Mesenchymal stem cell (in vitro differentiated cells and primary cell): Measurements from ENCODE around the gene SLIT3.

ENCODE experiments used
- DNase-seq: peaks from one replicate; pipeline ENCODE4 v3.0.0-alpha.2; 2013
- H2AFZ ChIP-seq: one replicate; pipeline ENCODE4 v1.6.1; 2013; ENCODE audit warnings: low read depth, mild to moderate bottlenecking, control low read depth, inconsistent platforms, low read length, moderate library complexity
- H2AK5ac ChIP-seq: 2 replicates; pipeline ENCODE4 v1.6.1; 2013; ENCODE audit warnings: low read length, moderate library complexity, mild to moderate bottlenecking, inconsistent platforms; ENCODE audit not compliant: severe bottlenecking
- H2BK120ac ChIP-seq: one replicate; pipeline ENCODE4 v1.6.1; 2013; ENCODE audit warnings: low read depth, mild to moderate bottlenecking, inconsistent platforms, low read length, moderate library complexity
- H2BK12ac ChIP-seq, 2 experiments: one replicate each; pipeline ENCODE4 v1.6.1; 2013; ENCODE audit warnings: inconsistent platforms in 2 of 2, low read length in 2 of 2, mild to moderate bottlenecking in 2 of 2, moderate library complexity in 2 of 2, control low read depth in 1 of 2
- H2BK15ac ChIP-seq: one replicate; pipeline ENCODE4 v1.6.1; 2013; ENCODE audit warnings: mild to moderate bottlenecking, low read depth, inconsistent platforms; ENCODE audit not compliant: poor library complexity, severe bottlenecking
- H2BK5ac ChIP-seq: 2 replicates; pipeline ENCODE4 v1.6.1; 2013; ENCODE audit warnings: low read depth, mild to moderate bottlenecking, low read length, control low read depth, inconsistent platforms; ENCODE audit not compliant: poor library complexity, severe bottlenecking
- H3K14ac ChIP-seq, 2 experiments: one replicate each; pipeline ENCODE4 v1.6.1; 2013; ENCODE audit warnings: inconsistent platforms in 2 of 2, low read length in 2 of 2, control low read depth in 1 of 2, mild to moderate bottlenecking in 1 of 2, moderate library complexity in 1 of 2
- H3K18ac ChIP-seq, 2 experiments: one replicate each; pipeline ENCODE4 v1.6.1; 2013; ENCODE audit warnings: inconsistent platforms in 2 of 2, low read length in 2 of 2, control low read depth in 1 of 2, low read depth in 1 of 2, mild to moderate bottlenecking in 1 of 2
- H3K23ac ChIP-seq, 2 experiments: one replicate each; pipeline ENCODE4 v1.6.1; 2013; ENCODE audit warnings: inconsistent platforms in 2 of 2, low read length in 2 of 2, mild to moderate bottlenecking in 2 of 2, moderate library complexity in 2 of 2, control low read depth in 1 of 2
- H3K27ac ChIP-seq: 2 replicates; pipeline ENCODE4 v1.5.1; 2013; ENCODE audit warnings: mild to moderate bottlenecking, moderate library complexity, low read length, control low read depth, inconsistent platforms; ENCODE audit not compliant: poor library complexity, severe bottlenecking
- H3K27me3 ChIP-seq, 2 experiments: 2 replicates each; pipeline versions ENCODE4 v1.6.1 to v1.7.0; 2013; ENCODE audit warnings: low read length in 2 of 2, mild to moderate bottlenecking in 2 of 2, moderate library complexity in 2 of 2, control low read depth in 1 of 2, inconsistent platforms in 1 of 2; ENCODE audit not compliant: control insufficient read depth in 1 of 2, insufficient read depth in 1 of 2
- H3K36me3 ChIP-seq, 2 experiments: 2 replicates each; pipeline versions ENCODE4 v1.6.1 to v1.7.0; 2013; ENCODE audit warnings: low read length in 2 of 2, control low read depth in 1 of 2, inconsistent platforms in 1 of 2, low read depth in 1 of 2, mild to moderate bottlenecking in 1 of 2; ENCODE audit not compliant: insufficient read depth in 2 of 2, control insufficient read depth in 1 of 2
- H3K4ac ChIP-seq, 2 experiments: one replicate each; pipeline ENCODE4 v1.6.1; 2013; ENCODE audit warnings: inconsistent platforms in 2 of 2, low read length in 2 of 2, mild to moderate bottlenecking in 2 of 2, moderate library complexity in 2 of 2, control low read depth in 1 of 2, low read depth in 1 of 2
- H3K4me1 ChIP-seq: 2 replicates; pipeline ENCODE4 v1.6.1; 2013; ENCODE audit warnings: low read depth, low read length, control low read depth; ENCODE audit not compliant: control insufficient read depth, insufficient read depth
- H3K4me2 ChIP-seq: 2 replicates; pipeline ENCODE4 v1.6.1; 2013; ENCODE audit warnings: low read length, mild to moderate bottlenecking, inconsistent platforms; ENCODE audit not compliant: poor library complexity, severe bottlenecking
- H3K4me3 ChIP-seq, 2 experiments: 2 replicates each; pipeline versions ENCODE4 v1.5.1 to v1.7.0; 2013; ENCODE audit warnings: low read length in 2 of 2, mild to moderate bottlenecking in 2 of 2, control low read depth in 1 of 2, low read depth in 1 of 2; ENCODE audit not compliant: insufficient read depth in 1 of 2
- H3K79me1 ChIP-seq: replicated peaks from 2 replicates; pipeline ENCODE4 v1.6.1; 2013; ENCODE audit warnings: mild to moderate bottlenecking, control low read depth, low read length, inconsistent platforms; ENCODE audit not compliant: poor library complexity, severe bottlenecking
- H3K9ac ChIP-seq: 2 replicates; pipeline ENCODE4 v1.7.0; 2013; ENCODE audit warnings: mild to moderate bottlenecking, low read length, moderate library complexity
- H3K9me3 ChIP-seq: 2 replicates; pipeline ENCODE4 v1.7.0; 2013; ENCODE audit warnings: mild to moderate bottlenecking, low read length; ENCODE audit not compliant: control insufficient read depth
- H4K8ac ChIP-seq: one replicate; pipeline ENCODE4 v1.6.1; 2013; ENCODE audit warnings: inconsistent platforms, mild to moderate bottlenecking, low read length, moderate library complexity
- H4K91ac ChIP-seq: one replicate; pipeline ENCODE4 v1.6.1; 2013; ENCODE audit warnings: mild to moderate bottlenecking, low read length, inconsistent platforms
- whole genome bisulfite sequencing: methylation state at CpG from one replicate; pipeline ENCODE4 v1.1.7; 2013; ENCODE audit warnings: mixed read lengths; 5-methylcytosine and 5-hydroxymethylcytosine counted together

Gene SLIT3

DNA sequence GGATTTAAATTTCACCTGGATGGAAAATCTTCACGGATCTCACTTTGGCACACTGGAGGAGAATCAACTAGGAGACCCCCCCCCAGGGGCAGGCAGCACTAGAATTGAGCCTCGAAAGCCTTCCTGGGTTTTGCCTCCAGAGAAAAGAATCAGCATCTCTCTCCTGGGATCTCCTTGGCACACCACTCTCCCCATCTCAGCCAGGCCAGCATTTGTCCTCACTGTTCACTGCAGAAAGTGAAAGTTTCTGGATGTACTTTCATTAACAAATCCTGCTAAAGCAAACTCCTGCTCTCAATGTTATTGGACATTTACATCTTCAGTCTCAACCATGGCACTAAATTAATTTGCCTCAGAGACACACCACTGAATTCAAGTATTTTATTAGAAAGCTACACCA lies 312.2 kb downstream of the SLIT3 start:
- Histone ChIP-seq H3K4me2 (no peak overlapping the region), H3K4ac (no peak overlapping the region), H3K14ac (no peak overlapping the region), H2AK5ac (no peak overlapping the region), H3K9ac (peak overlapping the region; percentile 19), H3K4me1 (no peaks in the 10 kb centered on the region), H3K79me1 (no peaks in the 10 kb centered on the region), H2BK12ac (no peak overlapping the region), H2BK120ac (no peak overlapping the region), H3K27ac (no peak overlapping the region), H3K23ac (no peak overlapping the region), H2AFZ (no peak overlapping the region), H2BK5ac (no peak overlapping the region), H3K36me3 (peaks cover 0 to 6% of the 10 kb centered on the region in 2 experiments), H3K27me3 (peaks cover 0 to 33% of the 10 kb centered on the region in 2 experiments), H4K8ac (no peak overlapping the region), H4K91ac (no peak overlapping the region), H3K9me3 (no peaks in the 10 kb centered on the region), H3K18ac (no peak overlapping the region), H3K4me3 (no peak overlapping the region), H2BK15ac (no peak overlapping the region)
- WGBS = 88% methylated on average over 2 of the region's 2 CpGs
- DNase-seq = no peak

DNA sequence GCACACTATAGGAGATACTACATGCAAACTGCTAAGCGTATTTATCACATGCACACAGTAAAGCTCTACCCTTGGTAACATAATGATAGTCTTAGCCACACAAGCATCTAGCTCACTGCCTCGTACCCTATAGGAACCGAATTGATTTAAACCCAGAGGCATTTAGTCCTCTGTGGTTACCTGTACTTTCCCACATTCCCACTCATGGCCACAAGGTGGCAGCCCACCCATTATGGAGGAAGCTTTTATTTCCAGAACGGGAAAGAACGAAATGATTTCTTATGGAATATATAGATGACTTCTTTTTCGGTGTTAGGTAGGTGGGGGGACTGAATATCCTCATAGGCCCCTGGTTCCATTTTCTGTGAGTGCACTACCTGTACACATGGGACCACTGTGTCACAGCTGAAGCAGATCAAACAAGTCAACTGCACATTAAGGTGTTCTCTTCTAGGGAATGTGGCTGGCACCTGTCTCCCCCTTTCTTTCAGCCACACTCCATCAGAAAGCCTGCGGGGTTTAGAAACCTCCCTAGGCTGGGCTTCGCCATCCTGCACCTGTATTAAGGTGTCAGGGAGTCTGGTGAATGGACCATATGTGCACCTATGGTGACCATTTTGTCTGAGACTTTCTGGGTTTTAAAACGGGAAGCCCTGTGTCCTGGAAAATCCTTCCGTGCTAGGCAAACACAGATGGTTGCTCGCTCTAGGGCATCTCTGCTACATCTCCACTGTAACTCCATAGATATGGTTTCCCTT lies 313.2 kb downstream of the SLIT3 start:
- H3K27ac ChIP-seq = no peak overlapping the region
- H3K9ac ChIP-seq = no peak overlapping the region
- H3K4me2 ChIP-seq = no peak overlapping the region
- no peak overlapping the region for H2BK120ac ChIP-seq
- H4K91ac ChIP-seq = no peak overlapping the region
- no peak overlapping the region for H3K18ac ChIP-seq
- H3K27me3 ChIP-seq = peaks cover 0 to 28% of the 10 kb centered on the region in 2 experiments
- H3K4me1 ChIP-seq = no peaks in the 10 kb centered on the region
- H2AK5ac ChIP-seq = no peak overlapping the region
- H3K14ac ChIP-seq = no peak overlapping the region
- peaks cover 0 to 3% of the 10 kb centered on the region in 2 experiments for H3K36me3 ChIP-seq
- H3K9me3 ChIP-seq = no peaks in the 10 kb centered on the region
- H2BK12ac ChIP-seq = no peak overlapping the region
- no peak overlapping the region for H2BK15ac ChIP-seq
- no peak overlapping the region for H2BK5ac ChIP-seq
- no peaks in the 10 kb centered on the region for H3K79me1 ChIP-seq
- DNase-seq = peak; percentile 61
- no peak overlapping the region for H3K4me3 ChIP-seq
- no peak overlapping the region for H4K8ac ChIP-seq
- H3K4ac ChIP-seq = no peak overlapping the region
- H3K23ac ChIP-seq = no peak overlapping the region
- no peak overlapping the region for H2AFZ ChIP-seq
- 39% methylated on average over 11 of the region's 11 CpGs for WGBS

DNA sequence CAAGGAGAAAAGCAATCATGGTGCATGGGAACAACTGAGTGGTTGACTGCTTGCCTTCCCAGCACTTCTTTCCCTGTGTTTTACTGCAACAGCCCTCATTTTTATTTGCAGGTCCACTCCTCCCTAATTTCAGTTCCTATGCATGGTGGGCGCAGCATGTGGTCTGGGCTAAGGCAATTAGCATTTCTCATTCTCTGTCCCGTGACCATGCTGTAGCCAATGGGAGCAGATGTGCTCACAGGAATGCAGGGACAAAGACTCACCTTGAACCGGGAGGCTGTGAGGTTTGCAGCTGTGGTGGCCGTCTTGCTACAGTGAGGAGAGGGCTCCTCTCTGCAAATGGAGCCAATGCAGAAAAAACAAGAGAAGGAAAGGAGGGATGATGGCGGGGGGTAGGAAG lies 315.5 kb downstream of the SLIT3 start:
- Histone ChIP-seq H3K4ac (no peak overlapping the region), H3K27ac (no peak overlapping the region), H2BK12ac (no peak overlapping the region), H3K79me1 (no peaks in the 10 kb centered on the region), H4K8ac (no peak overlapping the region), H3K4me2 (no peak overlapping the region), H3K14ac (no peak overlapping the region), H2BK5ac (no peak overlapping the region), H2BK120ac (no peak overlapping the region), H3K9me3 (no peaks in the 10 kb centered on the region), H2AFZ (no peak overlapping the region), H3K27me3 (peaks cover 0 to 26% of the 10 kb centered on the region in 2 experiments), H3K23ac (no peak overlapping the region), H3K18ac (no peak overlapping the region), H3K4me1 (no peaks in the 10 kb centered on the region), H3K9ac (no peak overlapping the region), H2BK15ac (no peak overlapping the region), H4K91ac (no peak overlapping the region), H3K4me3 (no peak overlapping the region), H2AK5ac (no peak overlapping the region), H3K36me3 (no peaks in the 10 kb centered on the region)
- no peak for DNase-seq
- 94% methylated on average over 5 of the region's 5 CpGs for WGBS

DNA sequence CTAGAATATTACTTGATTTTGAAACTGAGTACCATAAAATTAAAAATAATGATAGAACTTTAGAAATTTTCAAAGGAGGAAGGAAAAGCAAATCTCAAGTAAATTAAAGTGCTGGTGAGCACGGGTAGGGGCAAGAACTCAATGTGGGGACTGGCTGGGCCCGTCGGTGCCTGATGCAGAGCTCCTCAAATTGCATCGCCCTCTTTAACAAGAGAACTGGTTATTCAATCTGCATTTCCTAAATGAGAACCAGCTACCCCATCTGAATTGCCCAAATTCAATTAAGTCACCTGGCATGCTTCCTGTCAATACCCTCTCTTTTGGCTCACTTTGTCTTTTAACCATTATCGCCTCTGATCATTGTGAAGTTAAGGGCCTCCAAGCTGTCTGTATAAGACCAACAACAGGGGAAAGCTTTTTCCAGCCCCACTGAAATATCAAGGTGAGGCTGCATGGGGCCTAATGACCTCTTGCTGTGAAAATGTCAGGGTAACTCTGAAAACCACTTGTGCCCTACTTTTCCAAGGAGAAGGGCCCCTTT lies 316.7 kb downstream of the SLIT3 start:
- Histone ChIP-seq H3K4me3 (no peak overlapping the region), H2BK5ac (no peak overlapping the region), H3K23ac (no peak overlapping the region), H3K79me1 (no peaks in the 10 kb centered on the region), H3K27ac (no peak overlapping the region), H3K27me3 (peaks cover 0 to 15% of the 10 kb centered on the region in 2 experiments), H3K4me1 (no peaks in the 10 kb centered on the region), H4K91ac (no peak overlapping the region), H2BK120ac (no peak overlapping the region), H2BK12ac (no peak overlapping the region), H3K36me3 (no peaks in the 10 kb centered on the region), H2AK5ac (no peak overlapping the region), H2BK15ac (no peak overlapping the region), H3K9ac (no peak overlapping the region), H4K8ac (no peak overlapping the region), H3K9me3 (no peaks in the 10 kb centered on the region), H3K14ac (no peak overlapping the region), H2AFZ (no peak overlapping the region), H3K4me2 (no peak overlapping the region), H3K18ac (no peak overlapping the region), H3K4ac (no peak overlapping the region)
- no peak for DNase-seq
- 81% methylated on average over 5 of the region's 5 CpGs for WGBS
